BE2C (cell line): Measurements from ENCODE around the gene KIRREL1.

Experiments used
- DNase-seq: peaks from one replicate; pipeline ENCODE4 v3.0.0-alpha.2; 2020
- H3K27me3 ChIP-seq: fragments of 250-450 bp; sonication (Bioruptor Pico); 2 replicates; pipeline ENCODE4 v1.5.1; 2020; ENCODE audit warnings: mild to moderate bottlenecking
- H3K36me3 ChIP-seq: fragments of 250-450 bp; sonication (Bioruptor Pico); 2 replicates; pipeline ENCODE4 v1.5.1; 2020; ENCODE audit warnings: mild to moderate bottlenecking
- H3K4me1 ChIP-seq: fragments of 250-450 bp; sonication (Bioruptor Pico); 2 replicates; pipeline ENCODE4 v1.5.1; 2020
- H3K4me3 ChIP-seq: 2 replicates; pipeline ENCODE4 v1.5.1; 2011; ENCODE audit warnings: low read depth, low read length
- H3K9me3 ChIP-seq: fragments of 250-450 bp; sonication (Bioruptor Pico); 2 replicates; pipeline ENCODE4 v1.5.1; 2020
- CTCF ChIP-seq: IDR thresholded peaks from 2 replicates; pipeline ENCODE4 v1.5.1; 2012; ENCODE audit warnings: mild to moderate bottlenecking, low read depth, low read length

KIRREL1 gene

GRCh38 chr1:158146165-158146564, 152.7 kb downstream of the KIRREL1 start:
- Histone ChIP-seq H3K4me1 (no peaks in the 10 kb centered on the region), H3K4me3 (no peak overlapping the region), H3K27me3 (no peaks in the 10 kb centered on the region), H3K9me3 (no peaks in the 10 kb centered on the region), H3K36me3 (no peaks in the 10 kb centered on the region)
- TF ChIP-seq CTCF, result no peak
- no peak for DNase-seq

- H3K9me3 ChIP-seq, result no peaks in the 10 kb centered on the region
- H3K27me3 ChIP-seq, result no peaks in the 10 kb centered on the region
- no peaks in the 10 kb centered on the region for H3K36me3 ChIP-seq
- TF ChIP-seq CTCF, result no peak
- no peak overlapping the region for H3K4me3 ChIP-seq
- H3K4me1 ChIP-seq, result no peaks in the 10 kb centered on the region
- no peak for DNase-seq
Observed at GRCh38 chr1:158146739-158147138, 153.3 kb downstream of the KIRREL1 start.

- Histone ChIP-seq H3K27me3 (no peaks in the 10 kb centered on the region), H3K4me3 (no peak overlapping the region), H3K9me3 (no peaks in the 10 kb centered on the region), H3K36me3 (no peaks in the 10 kb centered on the region), H3K4me1 (no peaks in the 10 kb centered on the region)
- no peak for DNase-seq
- TF ChIP-seq CTCF, result no peak
Observed at GRCh38 chr1:158147401-158147800, 154.0 kb downstream of the KIRREL1 start.

GRCh38 chr1:158147869-158148268, 154.4 kb downstream of the KIRREL1 start:
- Histone ChIP-seq H3K4me1 (no peaks in the 10 kb centered on the region), H3K9me3 (no peaks in the 10 kb centered on the region), H3K27me3 (peaks cover 4% of the 10 kb centered on the region; the same call in 1 of the 2 replicates), H3K36me3 (no peaks in the 10 kb centered on the region), H3K4me3 (no peak overlapping the region)
- no peak for TF ChIP-seq CTCF
- no peak for DNase-seq

- Histone ChIP-seq H3K4me3 (no peak overlapping the region), H3K36me3 (no peaks in the 10 kb centered on the region), H3K27me3 (peaks cover 4% of the 10 kb centered on the region; the same call in 1 of the 2 replicates), H3K4me1 (no peaks in the 10 kb centered on the region), H3K9me3 (no peaks in the 10 kb centered on the region)
- TF ChIP-seq CTCF, result no peak
- DNase-seq, result no peak
Observed at GRCh38 chr1:158148468-158148867, 155.0 kb downstream of the KIRREL1 start.

- TF ChIP-seq CTCF, result no peak
- peaks cover 4% of the 10 kb centered on the region for H3K27me3 ChIP-seq
Observed at GRCh38 chr1:158149175-158149574, 155.7 kb downstream of the KIRREL1 start.

More at GRCh38 chr1:158149175-158149574, 155.7 kb downstream of the KIRREL1 start:
- H3K9me3 ChIP-seq, result no peaks in the 10 kb centered on the region
- H3K4me1 ChIP-seq, result no peaks in the 10 kb centered on the region
- H3K4me3 ChIP-seq, result peak overlapping the region; percentile 44
- no peak for DNase-seq
- H3K36me3 ChIP-seq, result no peaks in the 10 kb centered on the region
